Measurements from ENCODE around the gene MEF2D.

- TF ChIP-seq EP300 (IDR thresholded peaks at IDR 0.05): no peak
- no peak for TF ChIP-seq CTCF (IDR thresholded peaks at IDR 0.05)
- TF ChIP-seq POLR2AphosphoS5 (IDR thresholded peaks at IDR 0.05): no peak
Measured at GRCh38 chr1:156434989-156435544, 65.5 kb downstream of the MEF2D start.

Measured in suprapubic skin (tissue), 4 donors.